KMS-11 (cell line): Measurements from ENCODE around the gene LMCD1.

Source experiments
- H2AFZ ChIP-seq: fragments of 200-600 bp; sonication (generic); 2 replicates; pipeline ENCODE4 v1.6.1; 2016; ENCODE audit warnings: antibody characterized with exemption, mixed run types, low read depth
- H3K27ac ChIP-seq: fragments of 200-600 bp; sonication (generic); 2 replicates; pipeline ENCODE4 v1.6.1; 2016; ENCODE audit warnings: mild to moderate bottlenecking, mixed run types
- H3K27me3 ChIP-seq: fragments of 200-600 bp; sonication (generic); 2 replicates; pipeline ENCODE4 v1.6.1; 2017; ENCODE audit warnings: mild to moderate bottlenecking, low read depth, mixed run types, moderate library complexity; ENCODE audit not compliant: insufficient read depth
- H3K36me3 ChIP-seq: fragments of 200-600 bp; sonication (generic); 2 replicates; pipeline ENCODE4 v1.6.1; 2017; ENCODE audit warnings: mild to moderate bottlenecking, mixed run types; ENCODE audit not compliant: insufficient read depth
- H3K4me1 ChIP-seq: fragments of 200-600 bp; sonication (generic); 2 replicates; pipeline ENCODE4 v1.6.1; 2016; ENCODE audit warnings: mild to moderate bottlenecking, low read depth, mixed run types; ENCODE audit not compliant: poor library complexity, severe bottlenecking
- H3K4me2 ChIP-seq: fragments of 200-600 bp; sonication (generic); 2 replicates; pipeline ENCODE4 v1.7.0; 2016; ENCODE audit warnings: mild to moderate bottlenecking, mixed run types
- H3K4me3 ChIP-seq: fragments of 200-600 bp; sonication (generic); IDR thresholded peaks from 2 replicates; pipeline ENCODE4 v1.6.1; 2017; ENCODE audit warnings: low read depth, low read length, mixed read lengths; ENCODE audit not compliant: insufficient read depth
- H3K79me2 ChIP-seq: fragments of 200-600 bp; sonication (generic); 2 replicates; pipeline ENCODE4 v1.6.1; 2016; ENCODE audit warnings: low read depth, mixed run types; ENCODE audit not compliant: insufficient read depth
- H3K9ac ChIP-seq: fragments of 200-600 bp; sonication (generic); 2 replicates; pipeline ENCODE4 v1.6.1; 2016; ENCODE audit warnings: mild to moderate bottlenecking, mixed run types
- H4K20me1 ChIP-seq: fragments of 200-600 bp; sonication (generic); 2 replicates; pipeline ENCODE4 v1.6.1; 2016; ENCODE audit warnings: mild to moderate bottlenecking, mixed run types; ENCODE audit not compliant: insufficient read depth
- TF ChIP-seq, protein P1 (sequence below): fragments of 200-600 bp; sonication (generic); conservative IDR thresholded peaks from 2 replicates; pipeline ENCODE4 v1.6.1; 2017; ENCODE audit warnings: low read depth, mild to moderate bottlenecking, antibody characterized with exemption, low read length, moderate library complexity, mixed read lengths

Gene LMCD1

DNA sequence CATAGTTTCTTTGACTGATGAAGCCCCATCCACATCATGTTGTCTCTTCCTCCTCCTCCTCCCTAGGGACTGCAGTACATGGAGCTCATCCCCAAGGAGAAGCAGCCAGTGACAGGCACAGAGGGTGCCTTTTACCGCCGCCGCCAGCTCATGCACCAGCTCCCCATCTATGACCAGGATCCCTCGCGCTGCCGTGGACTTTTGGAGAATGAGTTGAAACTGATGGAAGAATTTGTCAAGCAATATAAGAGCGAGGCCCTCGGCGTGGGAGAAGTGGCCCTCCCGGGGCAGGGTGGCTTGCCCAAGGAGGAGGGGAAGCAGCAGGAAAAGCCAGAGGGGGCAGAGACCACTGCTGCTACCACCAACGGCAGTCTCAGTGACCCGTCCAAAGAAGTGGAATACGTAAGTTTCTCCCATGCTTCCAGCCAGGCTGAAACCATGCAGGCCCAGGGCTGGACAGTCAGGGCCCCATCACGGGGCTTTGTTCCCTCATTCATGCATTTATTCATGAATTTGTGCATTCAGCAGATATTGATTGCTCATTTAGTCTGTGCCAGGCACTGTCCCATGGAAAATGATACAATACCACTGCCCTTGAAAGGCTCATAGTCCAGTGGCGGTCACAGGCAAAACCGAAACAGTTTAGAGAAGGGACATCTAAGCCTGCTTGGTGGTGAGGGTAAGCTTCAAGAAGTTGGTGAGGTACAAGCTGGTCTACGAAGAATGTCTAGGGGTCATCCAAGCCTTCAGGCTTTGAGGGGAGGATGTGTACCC, 47.1 kb downstream of the LMCD1 start:
- Histone ChIP-seq H3K27me3 (no peaks in the 10 kb centered on the region), H3K36me3 (no peaks in the 10 kb centered on the region), H2AFZ (no peak overlapping the region), H3K4me2 (no peak overlapping the region), H3K4me1 (no peaks in the 10 kb centered on the region), H3K4me3 (no peak overlapping the region), H3K27ac (no peak overlapping the region), H3K9ac (no peak overlapping the region), H3K79me2 (no peaks in the 10 kb centered on the region), H4K20me1 (no peaks in the 10 kb centered on the region)
- TF ChIP-seq, protein P1, sequence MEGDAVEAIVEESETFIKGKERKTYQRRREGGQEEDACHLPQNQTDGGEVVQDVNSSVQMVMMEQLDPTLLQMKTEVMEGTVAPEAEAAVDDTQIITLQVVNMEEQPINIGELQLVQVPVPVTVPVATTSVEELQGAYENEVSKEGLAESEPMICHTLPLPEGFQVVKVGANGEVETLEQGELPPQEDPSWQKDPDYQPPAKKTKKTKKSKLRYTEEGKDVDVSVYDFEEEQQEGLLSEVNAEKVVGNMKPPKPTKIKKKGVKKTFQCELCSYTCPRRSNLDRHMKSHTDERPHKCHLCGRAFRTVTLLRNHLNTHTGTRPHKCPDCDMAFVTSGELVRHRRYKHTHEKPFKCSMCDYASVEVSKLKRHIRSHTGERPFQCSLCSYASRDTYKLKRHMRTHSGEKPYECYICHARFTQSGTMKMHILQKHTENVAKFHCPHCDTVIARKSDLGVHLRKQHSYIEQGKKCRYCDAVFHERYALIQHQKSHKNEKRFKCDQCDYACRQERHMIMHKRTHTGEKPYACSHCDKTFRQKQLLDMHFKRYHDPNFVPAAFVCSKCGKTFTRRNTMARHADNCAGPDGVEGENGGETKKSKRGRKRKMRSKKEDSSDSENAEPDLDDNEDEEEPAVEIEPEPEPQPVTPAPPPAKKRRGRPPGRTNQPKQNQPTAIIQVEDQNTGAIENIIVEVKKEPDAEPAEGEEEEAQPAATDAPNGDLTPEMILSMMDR, result no peak

DNA sequence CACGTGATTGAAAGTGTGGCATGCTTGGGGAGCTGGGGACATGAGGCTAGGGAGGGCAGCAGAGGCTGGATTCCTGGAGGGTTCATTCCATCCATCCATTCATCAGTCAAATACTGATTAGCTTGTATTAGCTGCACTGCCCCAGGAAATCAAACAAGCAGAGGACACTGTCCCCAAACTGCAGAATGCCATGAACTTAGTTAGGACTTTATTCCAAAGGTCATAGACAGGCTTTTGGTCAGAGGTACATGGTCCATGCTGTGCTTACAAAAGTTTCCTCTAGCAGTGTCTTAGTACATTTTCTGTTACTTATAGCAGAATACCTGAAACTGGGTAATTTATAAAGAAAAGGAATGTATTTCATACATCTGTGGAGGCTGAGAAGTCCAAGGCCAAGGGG, 47.7 kb downstream of the LMCD1 start:
- Histone ChIP-seq H3K4me3 (no peak overlapping the region), H3K9ac (no peak overlapping the region), H3K36me3 (no peaks in the 10 kb centered on the region), H4K20me1 (no peaks in the 10 kb centered on the region), H2AFZ (no peak overlapping the region), H3K4me1 (no peaks in the 10 kb centered on the region), H3K27me3 (no peaks in the 10 kb centered on the region), H3K79me2 (no peaks in the 10 kb centered on the region), H3K27ac (no peak overlapping the region), H3K4me2 (no peak overlapping the region)
- TF ChIP-seq, protein P1, result no peak

DNA sequence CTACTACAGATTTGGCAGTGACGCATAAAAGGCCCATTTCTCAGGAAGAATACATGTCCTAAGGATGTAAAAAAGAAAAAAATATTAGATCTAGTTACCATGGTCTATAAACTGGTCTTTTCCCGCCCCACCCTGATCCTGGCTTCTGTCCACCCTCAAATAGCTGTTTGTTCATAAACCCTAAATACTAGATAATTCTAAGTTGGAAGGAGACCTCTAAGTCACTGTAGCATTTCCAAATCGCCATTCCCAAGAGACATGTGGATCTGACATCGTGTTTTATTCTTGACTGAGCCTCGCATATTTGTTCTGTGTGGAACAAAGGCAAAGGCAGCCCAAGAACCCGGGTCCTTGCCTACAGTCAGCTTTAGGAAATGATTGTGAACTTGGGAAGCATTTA, 49.0 kb downstream of the LMCD1 start:
- TF ChIP-seq, protein P1, result no peak
- no peaks in the 10 kb centered on the region for H3K79me2 ChIP-seq
- no peaks in the 10 kb centered on the region for H3K4me1 ChIP-seq
- H3K4me3 ChIP-seq, result no peak overlapping the region
- no peak overlapping the region for H3K9ac ChIP-seq
- H3K36me3 ChIP-seq, result no peaks in the 10 kb centered on the region
- no peaks in the 10 kb centered on the region for H4K20me1 ChIP-seq
- H2AFZ ChIP-seq, result no peak overlapping the region
- H3K4me2 ChIP-seq, result no peak overlapping the region
- no peak overlapping the region for H3K27ac ChIP-seq
- H3K27me3 ChIP-seq, result no peaks in the 10 kb centered on the region

DNA sequence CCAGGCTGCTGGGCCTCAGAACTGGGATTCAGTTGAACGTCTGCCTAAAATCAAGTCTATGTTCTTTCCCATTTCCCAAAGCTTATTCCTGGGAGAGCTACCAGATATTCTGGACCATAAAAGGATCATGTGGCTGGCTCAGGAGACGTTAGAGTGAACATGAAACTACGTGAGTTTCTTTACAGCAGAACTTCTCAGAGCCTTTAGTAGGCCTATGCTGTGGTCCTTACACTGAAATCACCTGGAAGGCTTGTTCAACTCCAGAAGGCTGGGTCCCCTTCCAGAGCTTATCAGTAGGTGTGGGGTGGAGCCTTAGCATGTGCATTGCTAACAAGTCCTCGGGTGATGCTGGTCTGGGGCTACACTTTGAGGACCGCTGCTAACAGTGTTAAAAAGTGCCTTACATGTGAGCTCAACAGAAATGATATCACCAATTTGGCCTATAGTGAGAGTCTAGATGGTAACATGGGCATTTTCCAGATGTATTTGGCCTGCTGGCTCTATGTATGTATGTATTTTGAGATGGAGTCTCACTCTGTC, 50.7 kb downstream of the LMCD1 start:
- H3K27ac ChIP-seq, result no peak overlapping the region
- TF ChIP-seq, protein P1, result no peak
- H2AFZ ChIP-seq, result no peak overlapping the region
- H3K4me1 ChIP-seq, result no peaks in the 10 kb centered on the region
- H3K9ac ChIP-seq, result no peak overlapping the region
- no peaks in the 10 kb centered on the region for H3K27me3 ChIP-seq
- H3K4me2 ChIP-seq, result no peak overlapping the region
- H3K79me2 ChIP-seq, result no peaks in the 10 kb centered on the region
- H4K20me1 ChIP-seq, result no peaks in the 10 kb centered on the region
- H3K36me3 ChIP-seq, result no peaks in the 10 kb centered on the region
- H3K4me3 ChIP-seq, result no peak overlapping the region
